SK-N-SH (cell line): ENCODE measurements around the gene NCOA5. TPM values are rescaled to one million over a fixed set of nuclear protein-coding genes. Genes with fewer than 3 reads are reported as not detected.

ENCODE experiments used
- CTCF ChIA-PET: fragments of 300-600, 350-600 bp; formaldehyde crosslinking; extraction: SDS; loops from one replicate; lab custom pipeline; 2021; lab: Yijun Ruan, JAX
- POLR2A ChIA-PET: fragments of 350-600 bp; sonication (Branson Sonifier 250); formaldehyde crosslinking; extraction: SDS; loops from one replicate; lab custom pipeline; 2020; ENCODE audit warnings: antibody characterized with exemption, inconsistent platforms; lab: Yijun Ruan, JAX
- DNase-seq: peaks from one replicate; pipeline ENCODE4 v3.0.0; 2012
- H2AFZ ChIP-seq: fragments of 200-600 bp; sonication (generic); 2 replicates; pipeline ENCODE4 v1.8.1; 2016; ENCODE audit warnings: antibody characterized with exemption, mild to moderate bottlenecking, low read depth
- H3F3A ChIP-seq: fragments of 200-600 bp; sonication (generic); replicated peaks from 2 replicates; pipeline ENCODE3; 2016; ENCODE audit warnings: antibody characterized with exemption, mild to moderate bottlenecking; ENCODE audit not compliant: insufficient read depth
- H3K27ac ChIP-seq, 2 experiments: fragments of 200-500 bp in 1 of 2; fragments of 200-600 bp in 1 of 2; sonication (Bioruptor generic) in 1 of 2; sonication (generic), shearing (Covaris generic) in 1 of 2; 2 replicates each; pipeline versions ENCODE4 v1.5.1 to v1.6.1; 2014 to 2016; ENCODE audit warnings: low read depth in 2 of 2, inconsistent platforms in 1 of 2, low read length in 1 of 2, mild to moderate bottlenecking in 1 of 2, mixed read lengths in 1 of 2
- H3K27me3 ChIP-seq: fragments of 200-600 bp; sonication (generic), shearing (Covaris generic); 2 replicates; pipeline ENCODE4 v1.6.1; 2016; ENCODE audit warnings: mixed run types; ENCODE audit not compliant: insufficient read depth
- H3K36me3 ChIP-seq, 2 experiments: fragments of 200-500 bp in 1 of 2; fragments of 200-600 bp in 1 of 2; sonication (Bioruptor generic) in 1 of 2; sonication (generic) in 1 of 2; replicated peaks in 1 of 2; 2 replicates each; pipeline versions ENCODE3 to v1.5.1; 2014 to 2016; ENCODE audit warnings: low read length in 1 of 2, mild to moderate bottlenecking in 1 of 2; ENCODE audit not compliant: insufficient read depth in 2 of 2, control insufficient read depth in 1 of 2
- H3K4me1 ChIP-seq, 2 experiments: fragments of 200-500 bp in 1 of 2; fragments of 200-600 bp in 1 of 2; sonication (Bioruptor generic) in 1 of 2; sonication (generic), shearing (Covaris generic) in 1 of 2; 2 replicates each; pipeline versions ENCODE4 v1.5.1 to v1.6.1; 2014 to 2016; ENCODE audit warnings: low read depth in 1 of 2, low read length in 1 of 2, mixed run types in 1 of 2; ENCODE audit not compliant: insufficient read depth in 2 of 2, control insufficient read depth in 1 of 2
- H3K4me2 ChIP-seq: fragments of 200-600 bp; sonication (generic), shearing (Covaris generic); 2 replicates; pipeline ENCODE4 v1.6.1; 2017; ENCODE audit warnings: mixed run types
- H3K4me3 ChIP-seq, 2 experiments: fragments of 200-500 bp in 1 of 2; fragments of 200-600 bp in 1 of 2; sonication (Bioruptor generic) in 1 of 2; sonication (generic), shearing (Covaris generic) in 1 of 2; 2 replicates each; pipeline versions ENCODE4 v1.5.1 to v1.8.1; 2014 to 2016; ENCODE audit warnings: low read depth in 2 of 2, inconsistent platforms in 1 of 2, low read length in 1 of 2, mild to moderate bottlenecking in 1 of 2, mixed read lengths in 1 of 2, moderate library complexity in 1 of 2
- H3K79me2 ChIP-seq: fragments of 200-600 bp; sonication (generic); 2 replicates; pipeline ENCODE4 v1.8.1; 2017; ENCODE audit warnings: mild to moderate bottlenecking; ENCODE audit not compliant: insufficient read depth
- H3K9ac ChIP-seq: fragments of 200-600 bp; sonication (generic); 2 replicates; pipeline ENCODE4 v1.6.1; 2017; ENCODE audit warnings: mixed run types
- H3K9me2 ChIP-seq: fragments of 200-600 bp; sonication (generic); 2 replicates; pipeline ENCODE4 v1.6.1; 2017; ENCODE audit warnings: mixed run types
- H3K9me3 ChIP-seq: fragments of 200-600 bp; sonication (generic); 2 replicates; pipeline ENCODE4 v1.6.1; 2017; ENCODE audit warnings: mixed run types, mild to moderate bottlenecking, moderate library complexity
- H4K20me1 ChIP-seq: fragments of 200-600 bp; sonication (generic); 2 replicates; pipeline ENCODE4 v1.6.1; 2017; ENCODE audit warnings: mild to moderate bottlenecking, mixed run types; ENCODE audit not compliant: insufficient read depth
- CHD2 ChIP-seq: fragments of 150-350 bp; IDR thresholded peaks from 2 replicates; pipeline ENCODE4 v1.6.1; 2018; ENCODE audit warnings: low read length; ENCODE audit not compliant: partially characterized antibody
- EP300 ChIP-seq, 2 experiments: IDR thresholded peaks; 2 replicates each; pipeline versions ENCODE4 v1.4.0 to v1.6.1; 2012; ENCODE audit warnings: borderline replicate concordance in 1 of 2, low read depth in 1 of 2, low read length in 1 of 2
- EZH2phosphoT487 ChIP-seq: fragments of 200-600 bp; sonication (generic); IDR thresholded peaks from 2 replicates; pipeline ENCODE4 v1.6.1; 2017; ENCODE audit warnings: low read depth, mixed run types, mild to moderate bottlenecking, antibody characterized with exemption, moderate library complexity, borderline replicate concordance
- FOSL2 ChIP-seq: IDR thresholded peaks from 2 replicates; pipeline ENCODE4 v1.4.0; 2012; ENCODE audit warnings: low read depth, mild to moderate bottlenecking, moderate library complexity, borderline replicate concordance
- GABPA ChIP-seq: IDR thresholded peaks from 2 replicates; pipeline ENCODE4 v1.4.0; 2012; ENCODE audit warnings: low read depth, mild to moderate bottlenecking
- JUND ChIP-seq: IDR thresholded peaks from 2 replicates; pipeline ENCODE4 v1.4.0; 2012
- MEF2A ChIP-seq: IDR thresholded peaks from 2 replicates; pipeline ENCODE4 v1.4.0; 2012; ENCODE audit warnings: low read depth, borderline replicate concordance
- MXI1 ChIP-seq: IDR thresholded peaks from 2 replicates; pipeline ENCODE4 v1.6.1; 2012; ENCODE audit warnings: mild to moderate bottlenecking, low read depth, low read length, improper control_type of control experiment
- NFIC ChIP-seq: IDR thresholded peaks from 2 replicates; pipeline ENCODE4 v1.4.0; 2012; ENCODE audit warnings: borderline replicate concordance
- POLR2AphosphoS5 ChIP-seq: IDR thresholded peaks from 2 replicates; pipeline ENCODE4 v1.6.1; 2012; ENCODE audit warnings: low read depth, low read length
- RCOR1 ChIP-seq: fragments of 150-350 bp; IDR thresholded peaks from 2 replicates; pipeline ENCODE4 v1.6.1; 2017; ENCODE audit warnings: antibody characterized with exemption, low read length
- TCF12 ChIP-seq: IDR thresholded peaks from 2 replicates; pipeline ENCODE4 v1.4.0; 2012
- TEAD4 ChIP-seq: IDR thresholded peaks from 2 replicates; pipeline ENCODE4 v1.4.0; 2012; ENCODE audit warnings: mild to moderate bottlenecking, borderline replicate concordance; ENCODE audit not compliant: insufficient read depth
- WGBS: methylation state at CpG from one replicate; pipeline ENCODE4 v1.1.6; 2017; ENCODE audit warnings: low lambda C conversion rate; 5-methylcytosine and 5-hydroxymethylcytosine counted together
- polyA plus RNA-seq, 3 experiments: library from polyadenylated mRNA; depleted of rRNA; stranded (reverse); fragments of >200 nt; gene quantifications; 2 replicates each; pipeline ENCODE4 v1.2.3, GENCODE V29; 2012
- TF ChIP-seq, protein P1 (sequence below): IDR thresholded peaks from 2 replicates; pipeline ENCODE4; 2012
- TF ChIP-seq, protein P2 (sequence below): IDR thresholded peaks from 2 replicates; pipeline ENCODE4 v1.4.0; 2012; ENCODE audit warnings: low read depth

The NCOA5 gene
- polyA plus RNA-seq, 1 of the 3 experiments (the other 2 are of a cell fraction), result 20.4 TPM

DNA sequence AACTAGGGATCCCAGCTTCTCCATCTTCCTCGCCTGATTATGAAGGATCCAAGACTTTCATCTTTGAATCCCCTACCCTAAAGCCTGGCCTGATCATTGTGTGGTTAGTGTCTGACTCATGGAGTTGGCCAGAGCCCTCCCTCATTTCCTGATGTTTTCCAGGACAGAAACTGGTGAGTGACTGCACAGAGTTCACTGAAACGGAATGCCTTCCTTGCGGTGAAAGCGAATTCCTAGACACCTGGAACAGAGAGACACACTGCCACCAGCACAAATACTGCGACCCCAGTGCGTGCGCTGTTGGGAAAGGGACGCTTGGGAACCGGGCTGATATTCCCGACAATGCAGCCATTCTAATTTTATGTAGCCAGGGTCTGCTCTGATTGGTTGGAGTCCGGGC, 32.3 kb upstream of the NCOA5 start:
- H3K9me3 ChIP-seq, result no peaks in the 10 kb centered on the region
- TF ChIP-seq EZH2phosphoT487 (no peak), JUND (peak; percentile 27; the same call in 1 of the 2 replicates), NFIC (peak; percentile 38; the same call in 1 of the 2 replicates), FOSL2 (peak; percentile 64; the same call in 1 of the 2 replicates), TCF12 (peak; percentile 85), CHD2 (no peak), POLR2AphosphoS5 (0 out of 2 replicates have a peak, but pooled peaks have one; percentile 25)
- TF ChIP-seq, protein P1, sequence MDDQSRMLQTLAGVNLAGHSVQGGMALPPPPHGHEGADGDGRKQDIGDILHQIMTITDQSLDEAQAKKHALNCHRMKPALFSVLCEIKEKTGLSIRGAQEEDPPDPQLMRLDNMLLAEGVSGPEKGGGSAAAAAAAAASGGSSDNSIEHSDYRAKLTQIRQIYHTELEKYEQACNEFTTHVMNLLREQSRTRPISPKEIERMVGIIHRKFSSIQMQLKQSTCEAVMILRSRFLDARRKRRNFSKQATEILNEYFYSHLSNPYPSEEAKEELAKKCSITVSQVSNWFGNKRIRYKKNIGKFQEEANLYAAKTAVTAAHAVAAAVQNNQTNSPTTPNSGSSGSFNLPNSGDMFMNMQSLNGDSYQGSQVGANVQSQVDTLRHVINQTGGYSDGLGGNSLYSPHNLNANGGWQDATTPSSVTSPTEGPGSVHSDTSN, result peak; percentile 71
- TF ChIP-seq, all 33 proteins: peak for 6
- 37% methylated on average over 7 of the region's 11 CpGs for WGBS
- POLR2A ChIA-PET, result no interaction called here
- H4K20me1 ChIP-seq, result no peaks in the 10 kb centered on the region
- H3K9me2 ChIP-seq, result no peaks in the 10 kb centered on the region
- H3K79me2 ChIP-seq, result no peaks in the 10 kb centered on the region
- H3K4me3 ChIP-seq, result no peak overlapping the region; a peak in 1 of 4 replicates
- H3F3A ChIP-seq, result no peaks in the 10 kb centered on the region
- H3K36me3 ChIP-seq, result no peaks in the 10 kb centered on the region
- H3K27me3 ChIP-seq, result no peaks in the 10 kb centered on the region
- no peak overlapping the region for H3K27ac ChIP-seq
- CTCF ChIA-PET, result interaction anchor here (1.0 to 2.3 kb wide), 4 partner anchors 11 to 256 kb away, joined by 3 to 9 read pairs (median 4); no protein-coding TSS in a partner anchor
- H2AFZ ChIP-seq, result no peak overlapping the region
- no peak overlapping the region for H3K9ac ChIP-seq
- peaks cover 2 to 11% of the 10 kb centered on the region in 2 experiments; a peak in 2 of 4 replicates for H3K4me1 ChIP-seq
- no peak for DNase-seq
- peak overlapping the region; percentile 64 for H3K4me2 ChIP-seq

DNA sequence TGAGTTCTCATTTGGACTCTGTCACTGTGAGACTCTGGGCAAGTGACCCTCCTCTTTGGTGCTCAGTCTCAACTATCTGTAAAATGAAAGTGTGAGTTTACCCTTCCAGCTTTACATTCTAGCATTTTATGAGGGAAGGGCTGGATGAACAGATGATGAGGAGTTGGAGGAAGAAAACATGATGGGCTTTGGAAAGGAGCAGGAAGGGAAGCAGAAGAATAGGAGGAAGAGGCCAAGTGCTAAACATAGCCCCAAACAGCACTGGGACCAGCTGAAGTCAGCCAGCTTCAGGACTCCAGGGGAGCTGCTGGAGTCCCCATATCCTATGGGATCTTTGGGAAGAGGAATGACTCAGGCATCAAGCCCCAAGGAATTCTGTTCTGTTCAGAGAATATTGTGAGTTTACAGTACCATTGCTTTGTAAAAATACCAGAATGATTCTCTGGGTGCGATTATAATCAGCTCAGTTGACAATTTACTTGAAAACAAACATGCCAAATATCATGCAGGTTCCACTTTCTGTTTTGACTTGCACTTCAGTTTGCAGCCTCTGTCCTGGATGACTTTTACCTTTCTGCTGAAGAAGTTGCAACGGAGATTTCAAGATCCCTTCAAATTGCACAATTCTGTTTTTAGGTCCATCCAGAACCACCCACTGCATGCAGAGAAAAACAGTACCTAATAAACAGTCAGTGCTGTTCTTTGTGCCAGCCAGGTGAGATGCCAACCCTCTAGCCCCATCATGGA, 31.6 kb upstream of the NCOA5 start:
- H2AFZ ChIP-seq, result no peak overlapping the region
- CTCF ChIA-PET, result interaction anchor here (0.8 to 1.9 kb wide), 4 partner anchors 9 to 257 kb away, joined by 3 to 10 read pairs (median 4); no protein-coding TSS in a partner anchor
- no peaks in the 10 kb centered on the region for H3K9me2 ChIP-seq

More for the DNA sequence above, 31.6 kb upstream of the NCOA5 start:
- 63% methylated on average over 2 of the region's 2 CpGs for WGBS
- Histone ChIP-seq H3K36me3 (no peaks in the 10 kb centered on the region), H3K79me2 (no peaks in the 10 kb centered on the region), H4K20me1 (no peaks in the 10 kb centered on the region), H3K4me3 (no peak overlapping the region), H3K27me3 (no peaks in the 10 kb centered on the region), H3F3A (no peaks in the 10 kb centered on the region), H3K27ac (no peak overlapping the region), H3K4me2 (peak overlapping the region; percentile 64), H3K9ac (no peak overlapping the region), H3K9me3 (no peaks in the 10 kb centered on the region), H3K4me1 (peaks cover 2 to 11% of the 10 kb centered on the region in 2 experiments; a peak in 2 of 4 replicates)
- no peak for DNase-seq
- POLR2A ChIA-PET, result no interaction called here
- TF ChIP-seq, protein P2, sequence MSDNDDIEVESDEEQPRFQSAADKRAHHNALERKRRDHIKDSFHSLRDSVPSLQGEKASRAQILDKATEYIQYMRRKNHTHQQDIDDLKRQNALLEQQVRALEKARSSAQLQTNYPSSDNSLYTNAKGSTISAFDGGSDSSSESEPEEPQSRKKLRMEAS, result no peak
- no peak for TF ChIP-seq EP300 (IDR thresholded peaks at IDR 0.05; ENCODE audit: borderline replicate concordance in 1 of 2, low read depth in 1 of 2, low read length in 1 of 2)
- no peak for TF ChIP-seq POLR2AphosphoS5
- TF ChIP-seq TEAD4, result no peak
- TF ChIP-seq RCOR1, result no peak
- TF ChIP-seq MEF2A, result no peak
- TF ChIP-seq MXI1, result no peak
- TF ChIP-seq NFIC, result no peak
- no peak for TF ChIP-seq GABPA
